IPS-15b (cell line): ENCODE measurements around the gene EPS8L3.
"Not testable (repeated sequence)": the region's sequence is repeated elsewhere in the genome, so short reads cannot be mapped to it uniquely, and the experiment has no call there.

Experiments
- H3K27me3 ChIP-seq: one replicate; pipeline ENCODE4 v1.6.1; 2013; ENCODE audit warnings: low read length; ENCODE audit not compliant: control insufficient read depth, insufficient read depth
- H3K36me3 ChIP-seq: one replicate; pipeline ENCODE4 v1.6.1; 2013; ENCODE audit warnings: low read length; ENCODE audit not compliant: control insufficient read depth, insufficient read depth
- H3K4me1 ChIP-seq: one replicate; pipeline ENCODE4 v1.6.1; 2013; ENCODE audit warnings: mild to moderate bottlenecking, low read length; ENCODE audit not compliant: control insufficient read depth, insufficient read depth
- H3K4me3 ChIP-seq: one replicate; pipeline ENCODE4 v1.5.1; 2013; ENCODE audit warnings: low read depth, low read length
- H3K9ac ChIP-seq: one replicate; pipeline ENCODE4 v1.6.1; 2013; ENCODE audit warnings: low read depth, mild to moderate bottlenecking, low read length
- H3K9me3 ChIP-seq: one replicate; pipeline ENCODE4 v1.6.1; 2013; ENCODE audit warnings: mild to moderate bottlenecking, low read length; ENCODE audit not compliant: control insufficient read depth, insufficient read depth

Gene EPS8L3

DNA sequence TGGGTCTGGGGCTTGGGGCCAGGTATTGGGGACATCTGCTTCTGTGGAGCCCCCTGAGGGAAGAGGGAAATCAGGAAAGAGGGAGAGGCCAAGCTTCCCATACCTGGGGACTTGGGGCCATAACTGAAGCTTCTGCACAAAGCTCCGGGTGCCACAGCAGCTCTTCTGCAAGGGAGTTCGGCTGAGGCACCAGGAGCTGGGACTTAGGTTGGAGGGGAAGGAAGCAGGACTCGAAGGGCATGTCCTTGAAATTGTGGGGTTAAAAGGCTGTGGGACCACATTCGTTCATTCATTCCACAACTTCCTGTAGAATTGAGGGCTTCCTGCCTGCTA is 1.7 kb upstream of the EPS8L3 start:
- no peaks in the 10 kb centered on the region for H3K9me3 ChIP-seq
- no peaks in the 10 kb centered on the region for H3K27me3 ChIP-seq
- H3K36me3 ChIP-seq = no peaks in the 10 kb centered on the region
- H3K9ac ChIP-seq = no peak overlapping the region
- no peaks in the 10 kb centered on the region for H3K4me1 ChIP-seq
- no peak overlapping the region for H3K4me3 ChIP-seq

DNA sequence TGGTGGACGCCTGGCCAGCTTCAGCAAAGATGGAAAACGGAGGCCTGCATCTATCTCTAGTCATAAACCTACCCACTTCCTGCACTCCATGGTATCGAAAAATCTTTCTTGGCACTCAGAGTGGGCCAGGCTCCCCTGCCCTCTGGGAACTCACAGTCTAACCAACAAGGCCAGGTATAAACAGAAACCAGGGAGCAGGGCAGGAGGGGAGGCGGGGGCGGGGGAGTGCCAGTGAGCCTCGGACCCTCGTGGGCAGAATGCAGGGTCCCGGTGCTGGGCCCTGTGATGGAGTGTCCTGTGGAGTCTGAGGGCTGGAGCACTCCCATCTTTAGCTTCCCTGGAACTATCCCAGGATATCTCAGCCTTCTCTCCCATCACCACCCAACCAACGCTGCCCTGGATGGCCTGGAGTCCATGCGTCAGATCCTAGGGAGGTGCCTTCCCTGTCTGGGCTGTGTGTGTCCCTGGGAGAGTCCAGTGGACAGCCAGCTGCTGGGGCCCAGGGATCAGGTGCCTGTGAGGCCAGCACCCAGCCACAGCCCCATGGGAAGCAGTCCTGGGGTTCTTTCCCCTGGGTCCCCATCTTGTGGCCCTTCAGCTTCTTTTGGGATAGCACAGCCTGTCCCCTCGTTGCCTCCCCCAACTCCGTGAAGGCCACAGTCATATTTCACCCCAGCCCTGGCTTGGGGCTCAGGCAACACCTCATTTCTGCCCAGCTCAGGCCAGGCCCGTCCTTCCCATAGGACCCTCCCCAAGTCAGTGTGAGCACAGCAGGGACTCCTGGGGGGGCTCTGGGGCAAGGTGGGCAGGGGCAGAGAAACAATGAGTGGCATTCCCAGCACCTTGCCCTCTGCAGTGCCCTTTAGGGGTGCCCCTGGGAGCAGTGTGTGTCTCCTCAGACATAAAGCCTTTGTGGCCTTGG is 1.1 kb upstream of the EPS8L3 start:
- no peaks in the 10 kb centered on the region for H3K4me1 ChIP-seq
- no peaks in the 10 kb centered on the region for H3K36me3 ChIP-seq
- no peaks in the 10 kb centered on the region for H3K9me3 ChIP-seq
- H3K9ac ChIP-seq = no peak overlapping the region
- no peaks in the 10 kb centered on the region for H3K27me3 ChIP-seq
- no peak overlapping the region for H3K4me3 ChIP-seq

DNA sequence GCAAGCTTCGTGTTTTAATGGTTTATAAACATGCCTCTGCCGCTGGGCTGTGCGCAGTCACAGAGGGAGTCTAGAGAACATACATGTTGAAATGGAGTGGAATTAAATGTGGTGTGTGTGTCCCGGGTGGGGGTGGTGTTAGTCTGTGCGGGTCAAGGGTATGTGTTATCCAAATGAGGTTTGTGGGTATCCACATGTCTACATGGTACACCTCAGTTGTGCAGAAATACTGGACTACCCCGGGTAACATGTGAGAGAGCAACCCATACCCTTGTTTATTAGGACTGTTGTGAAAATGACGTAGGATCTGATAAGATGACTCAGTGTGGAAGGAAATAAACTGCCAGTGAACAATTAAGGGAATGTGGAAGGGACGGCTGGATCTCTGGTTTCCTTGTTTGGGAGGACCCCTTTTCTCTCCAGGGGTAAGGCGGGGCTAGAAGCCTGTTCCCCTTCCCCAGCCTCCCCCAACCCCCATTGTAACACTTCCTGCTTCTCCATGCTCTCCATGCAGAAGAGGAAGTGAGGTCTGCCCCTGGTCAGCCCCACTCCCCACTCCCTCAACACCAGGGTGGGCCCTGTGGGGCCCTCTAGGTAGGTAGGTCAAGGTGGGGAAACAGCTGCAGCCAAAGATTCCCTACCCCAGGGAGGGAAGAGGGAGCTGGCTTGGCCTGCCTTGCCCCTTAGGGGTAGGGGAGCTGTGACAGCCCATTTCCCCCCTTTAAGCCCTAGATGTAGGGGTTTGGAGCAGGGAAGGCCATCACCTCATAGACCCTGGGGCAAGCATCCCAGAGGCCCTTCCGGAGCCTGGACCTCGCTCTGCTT is 690 bp downstream of the EPS8L3 start:
- Histone ChIP-seq H3K27me3 (no peaks in the 10 kb centered on the region), H3K4me1 (no peaks in the 10 kb centered on the region), H3K9ac (no peak overlapping the region), H3K9me3 (no peaks in the 10 kb centered on the region), H3K36me3 (no peaks in the 10 kb centered on the region), H3K4me3 (no peak overlapping the region)

DNA sequence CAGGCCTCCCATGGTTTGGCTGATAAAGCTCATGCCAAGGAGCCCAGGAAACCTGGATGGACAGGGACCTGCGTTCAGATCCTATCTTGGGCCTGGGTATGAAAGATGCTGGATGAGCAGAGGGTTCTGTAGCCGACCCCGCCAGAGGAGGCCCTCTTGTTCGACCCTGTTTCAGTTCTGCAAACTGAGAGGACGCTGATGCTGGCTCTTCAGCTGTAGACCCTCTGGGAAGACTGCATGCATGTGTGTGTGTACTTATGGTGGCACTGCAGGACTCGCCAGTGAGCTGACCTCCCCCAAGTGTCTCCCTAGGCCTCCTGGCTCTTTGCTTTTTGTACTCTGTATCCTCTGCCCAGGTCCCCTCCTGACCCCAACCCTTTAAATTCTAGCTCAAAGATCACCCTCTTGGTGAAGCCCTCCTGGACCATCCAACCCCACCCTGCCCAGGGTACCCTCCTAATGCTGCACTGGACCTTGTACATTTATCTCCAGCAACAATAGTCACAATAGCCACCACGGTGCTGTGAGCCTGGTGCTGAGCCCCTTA is 1.6 kb downstream of the EPS8L3 start:
- Histone ChIP-seq H3K4me3 (no peak overlapping the region), H3K9ac (no peak overlapping the region), H3K4me1 (no peaks in the 10 kb centered on the region), H3K9me3 (no peaks in the 10 kb centered on the region), H3K36me3 (no peaks in the 10 kb centered on the region), H3K27me3 (no peaks in the 10 kb centered on the region)

DNA sequence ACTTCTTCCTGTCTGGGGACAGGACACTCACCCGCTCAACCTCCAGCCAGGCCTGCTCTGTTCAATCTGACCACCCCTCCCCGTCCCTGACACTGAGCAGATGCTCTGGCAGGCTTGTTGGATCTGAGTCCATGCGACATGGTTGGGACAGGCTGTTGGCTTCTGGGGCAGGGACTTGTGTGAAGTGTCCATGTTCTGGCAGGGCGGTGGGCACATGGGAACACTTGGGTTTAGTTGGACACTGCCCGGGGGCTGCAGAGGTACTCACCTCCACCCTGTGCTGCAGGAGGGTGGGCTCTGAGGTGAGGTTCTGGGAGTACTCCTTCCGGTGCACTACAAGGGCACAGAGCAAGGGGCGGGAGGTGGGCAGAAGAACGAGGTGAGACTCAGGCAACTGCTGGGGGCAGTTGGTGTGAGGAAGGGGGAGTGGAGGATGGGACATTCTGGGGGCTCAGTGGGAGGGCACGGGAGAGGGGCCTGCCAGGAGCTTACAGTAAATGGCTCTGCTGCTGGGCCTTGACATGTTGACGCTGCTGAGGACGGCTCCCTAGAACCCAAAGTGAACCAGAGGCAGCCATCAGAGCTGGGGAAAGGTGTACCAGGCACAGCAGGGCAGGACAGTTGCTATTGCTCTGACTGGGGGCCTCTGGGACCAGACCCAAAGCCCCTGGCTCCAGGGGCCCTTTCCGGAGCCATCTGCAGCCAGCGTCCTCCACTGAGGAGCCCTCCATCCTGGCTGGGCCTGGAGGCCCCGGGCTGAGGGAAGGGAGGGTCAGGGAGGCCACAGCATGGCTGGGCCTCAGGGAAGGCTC is 2.3 kb downstream of the EPS8L3 start:
- Histone ChIP-seq H3K36me3 (no peaks in the 10 kb centered on the region), H3K9ac (no peak overlapping the region), H3K4me1 (no peaks in the 10 kb centered on the region), H3K27me3 (no peaks in the 10 kb centered on the region), H3K9me3 (no peaks in the 10 kb centered on the region), H3K4me3 (no peak overlapping the region)

DNA sequence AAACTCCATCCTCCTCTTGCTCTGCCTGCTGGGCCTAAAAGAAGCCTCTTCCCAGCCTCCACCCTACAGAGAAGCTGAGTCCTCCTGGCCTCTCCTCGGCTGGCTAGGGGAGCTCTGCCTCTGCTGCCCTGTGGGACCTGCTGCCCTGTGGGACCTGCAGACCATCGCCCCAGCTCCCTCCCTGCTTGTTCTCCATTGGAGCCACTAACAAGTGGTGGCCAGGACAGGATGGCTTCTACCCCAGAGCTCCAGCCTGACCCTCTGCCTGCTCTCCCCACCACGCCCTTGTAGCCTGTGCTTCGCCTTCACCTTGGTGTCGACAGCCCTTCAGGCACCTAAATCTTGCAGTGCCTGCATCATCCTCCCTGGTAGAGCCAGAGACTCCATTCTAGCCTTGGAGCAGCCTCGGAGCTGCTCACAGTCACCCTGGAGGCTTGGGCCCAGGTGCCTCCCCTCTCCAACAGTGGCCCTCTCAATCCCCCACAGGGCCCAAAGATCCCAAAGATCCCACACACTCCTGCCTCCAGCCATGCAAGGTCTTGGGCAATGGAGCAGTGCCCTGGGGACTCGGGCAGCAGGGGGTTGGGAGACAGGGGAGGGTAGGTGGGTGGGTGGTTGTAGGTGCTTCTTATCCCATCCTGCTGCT is 3.0 kb downstream of the EPS8L3 start:
- no peaks in the 10 kb centered on the region for H3K27me3 ChIP-seq
- no peak overlapping the region for H3K4me3 ChIP-seq
- H3K9ac ChIP-seq = no peak overlapping the region
- no peaks in the 10 kb centered on the region for H3K4me1 ChIP-seq
- no peaks in the 10 kb centered on the region for H3K9me3 ChIP-seq
- no peaks in the 10 kb centered on the region for H3K36me3 ChIP-seq

DNA sequence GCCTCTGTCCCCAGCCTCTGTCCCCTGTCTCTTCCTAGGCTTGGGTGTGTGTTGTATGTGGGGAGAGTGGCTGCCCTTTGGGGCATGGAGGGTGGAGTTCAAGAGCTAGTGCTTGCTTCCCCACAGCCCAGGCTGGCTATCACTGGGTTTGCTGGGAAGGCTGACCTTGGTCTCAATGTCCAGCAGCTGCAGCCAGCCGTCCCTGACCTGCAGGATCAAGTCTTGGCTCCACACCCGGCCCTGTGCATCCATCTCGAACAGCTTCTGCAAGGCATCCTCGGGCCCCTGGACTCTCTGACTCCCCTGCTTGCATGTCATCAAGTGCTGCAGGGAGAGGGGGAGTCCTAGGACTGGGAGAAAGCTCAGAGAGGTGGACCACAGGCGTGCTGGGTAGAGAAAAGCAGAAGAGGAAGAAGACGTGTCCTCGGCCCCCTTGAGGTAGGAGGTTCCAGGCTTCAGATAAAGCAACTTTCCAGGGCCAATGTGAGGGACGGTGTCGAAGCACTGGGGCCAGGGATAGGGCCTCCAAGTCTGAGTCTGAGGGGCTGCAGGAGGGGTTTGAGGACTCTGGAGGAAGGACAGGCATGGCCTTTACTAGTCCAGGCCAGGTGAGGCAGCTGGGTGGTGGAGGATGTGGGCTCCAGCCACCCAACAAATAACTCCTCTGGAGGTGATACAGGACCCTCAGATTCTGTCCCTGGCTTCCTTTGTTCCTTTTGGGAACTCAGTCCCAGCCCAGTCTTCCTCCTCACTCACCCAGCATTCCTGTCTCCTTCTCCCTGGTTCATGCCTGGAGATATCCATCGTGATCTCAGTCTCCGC is 4.0 kb downstream of the EPS8L3 start:
- no peaks in the 10 kb centered on the region for H3K36me3 ChIP-seq
- no peak overlapping the region for H3K4me3 ChIP-seq
- H3K9me3 ChIP-seq = no peaks in the 10 kb centered on the region
- no peak overlapping the region for H3K9ac ChIP-seq
- no peaks in the 10 kb centered on the region for H3K27me3 ChIP-seq
- H3K4me1 ChIP-seq = no peaks in the 10 kb centered on the region

DNA sequence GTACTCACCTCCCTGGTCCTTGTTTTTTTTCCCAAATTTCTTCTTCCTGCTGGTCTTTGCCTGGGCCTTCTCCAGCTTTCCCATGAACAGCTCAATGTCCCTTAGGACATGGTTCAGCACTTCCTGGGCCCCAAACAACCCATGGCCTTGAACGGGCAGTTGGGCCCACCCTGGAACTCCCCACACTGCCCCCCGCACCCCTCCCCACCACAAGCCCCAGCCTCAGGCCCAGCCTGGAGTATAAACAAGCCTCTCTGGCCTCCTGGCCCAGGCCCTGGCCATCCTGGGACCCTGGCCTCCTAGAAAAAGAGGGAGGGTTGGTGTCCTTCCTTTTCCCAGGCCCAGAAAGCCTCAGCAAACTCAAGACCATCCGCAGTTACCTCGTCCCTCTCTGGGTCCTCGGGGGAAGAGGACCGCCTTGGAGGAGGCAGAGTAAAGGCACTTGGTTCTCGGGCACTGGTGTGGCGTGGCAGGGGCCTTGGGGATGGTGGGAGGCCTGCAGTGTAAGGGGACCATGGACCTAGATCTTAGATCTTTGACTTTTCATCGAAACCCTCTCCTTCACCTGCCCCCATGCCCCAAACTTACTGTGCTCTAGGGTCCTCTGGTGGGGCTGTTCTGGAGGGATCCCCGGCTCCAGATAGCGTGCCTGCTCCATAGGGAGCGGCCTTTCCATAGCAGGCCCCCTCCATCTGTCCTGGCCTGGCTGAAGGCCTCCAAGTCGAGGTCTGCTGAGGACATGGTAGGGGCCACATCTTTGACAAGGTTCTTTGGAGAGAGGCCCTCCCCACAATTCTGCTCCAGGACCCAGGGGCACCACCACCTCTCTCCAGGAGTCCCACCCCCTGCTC is 5.6 kb downstream of the EPS8L3 start:
- no peak overlapping the region for H3K9ac ChIP-seq
- H3K9me3 ChIP-seq = no peaks in the 10 kb centered on the region
- no peak overlapping the region for H3K4me3 ChIP-seq
- no peaks in the 10 kb centered on the region for H3K36me3 ChIP-seq
- no peaks in the 10 kb centered on the region for H3K4me1 ChIP-seq
- no peaks in the 10 kb centered on the region for H3K27me3 ChIP-seq

DNA sequence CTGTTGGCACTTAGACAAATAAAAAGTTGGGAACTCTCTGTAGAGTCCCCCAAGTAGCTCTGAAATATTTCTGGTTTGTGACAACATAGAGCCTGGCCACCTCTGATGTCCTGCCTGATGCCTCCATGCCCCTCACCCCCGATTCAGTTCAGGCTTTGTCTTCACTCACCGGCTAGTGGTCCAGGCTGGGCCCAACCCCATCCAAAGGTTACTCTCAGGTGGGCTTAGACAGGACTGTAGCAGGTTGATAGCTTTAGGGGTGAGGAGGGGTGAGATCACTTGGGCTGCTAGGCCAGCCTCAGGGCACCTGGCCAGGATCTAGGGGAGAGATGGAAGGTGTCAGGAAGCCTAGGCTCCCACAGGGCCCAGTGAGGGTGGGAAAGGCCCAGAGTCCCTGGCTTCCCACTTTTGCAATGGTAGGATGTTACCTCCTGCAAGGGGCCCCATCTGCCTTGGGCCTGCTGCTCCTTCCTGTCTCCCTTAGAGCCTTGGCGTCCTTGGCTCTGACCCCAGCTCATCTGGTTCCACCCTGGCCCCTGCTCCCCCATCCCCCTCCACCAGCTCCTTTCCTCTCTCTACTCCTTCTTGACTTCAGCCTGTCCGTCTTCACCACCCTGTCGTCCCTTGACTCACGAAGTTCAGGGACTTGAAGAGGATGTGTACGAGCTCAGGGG is 6.7 kb downstream of the EPS8L3 start:
- no peaks in the 10 kb centered on the region for H3K9me3 ChIP-seq
- no peaks in the 10 kb centered on the region for H3K4me1 ChIP-seq
- no peaks in the 10 kb centered on the region for H3K36me3 ChIP-seq
- no peaks in the 10 kb centered on the region for H3K27me3 ChIP-seq
- H3K9ac ChIP-seq = no peak overlapping the region
- H3K4me3 ChIP-seq = no peak overlapping the region

DNA sequence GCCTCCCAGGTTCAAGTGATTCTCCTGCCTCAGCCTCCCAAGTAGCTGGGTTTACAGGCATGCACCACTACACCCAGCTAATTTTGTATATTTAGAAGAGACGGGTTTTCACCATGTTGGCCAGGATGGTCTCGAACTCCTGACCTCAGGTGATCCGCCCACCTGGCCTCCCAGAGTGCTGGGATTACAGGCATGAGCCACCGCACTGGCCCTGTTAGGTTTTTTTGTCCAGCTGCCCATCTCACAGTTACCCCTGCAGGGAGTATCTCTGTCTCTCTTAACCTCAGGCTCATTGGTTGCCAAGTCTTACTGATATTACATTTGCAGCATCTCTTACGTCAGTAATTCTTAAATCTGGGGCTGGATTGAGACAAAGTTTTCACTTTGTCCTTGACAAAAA is 7.4 kb downstream of the EPS8L3 start:
- not testable (repeated sequence) for H3K9ac ChIP-seq, H3K27me3 ChIP-seq, H3K4me3 ChIP-seq, H3K36me3 ChIP-seq, H3K9me3 ChIP-seq, H3K4me1 ChIP-seq
